Smooth muscle cell of the brain vasculature (primary cell): ENCODE measurements around the gene THSD4.
"Not testable (repeated sequence)": the region's sequence is repeated elsewhere in the genome, so short reads cannot be mapped to it uniquely, and the experiment has no call there.

ENCODE experiments used
- DNase-seq: peaks from one replicate; pipeline ENCODE4 v3.0.0-alpha.2; 2012; ENCODE audit warnings: low read depth, low spot score

The THSD4 gene

GRCh38 chr15:71256934-71257664 is 141.8 kb downstream of the THSD4 start:
- no peak for DNase-seq

GRCh38 chr15:71259866-71260265 is 144.6 kb downstream of the THSD4 start:
- DNase-seq: no peak

DNA sequence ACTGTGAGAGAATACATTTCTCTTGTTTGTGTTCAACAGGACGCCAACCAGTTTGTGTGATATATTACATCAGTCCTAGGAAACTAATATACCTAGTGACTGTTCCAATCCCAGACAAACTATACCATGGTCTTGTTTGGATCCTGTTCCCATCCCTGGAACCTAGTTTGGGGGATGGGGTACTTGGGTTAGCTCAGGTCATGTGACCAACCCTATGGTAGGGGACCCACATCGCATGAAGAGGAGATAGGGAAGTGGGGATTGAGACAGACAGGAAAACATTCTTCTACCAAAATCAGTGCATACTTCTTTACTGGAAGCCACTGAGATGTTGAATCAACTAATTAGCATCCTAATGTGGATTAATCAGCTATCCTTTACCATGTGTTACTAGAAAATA is 146.1 kb downstream of the THSD4 start:
- DNase-seq: no peak

DNA sequence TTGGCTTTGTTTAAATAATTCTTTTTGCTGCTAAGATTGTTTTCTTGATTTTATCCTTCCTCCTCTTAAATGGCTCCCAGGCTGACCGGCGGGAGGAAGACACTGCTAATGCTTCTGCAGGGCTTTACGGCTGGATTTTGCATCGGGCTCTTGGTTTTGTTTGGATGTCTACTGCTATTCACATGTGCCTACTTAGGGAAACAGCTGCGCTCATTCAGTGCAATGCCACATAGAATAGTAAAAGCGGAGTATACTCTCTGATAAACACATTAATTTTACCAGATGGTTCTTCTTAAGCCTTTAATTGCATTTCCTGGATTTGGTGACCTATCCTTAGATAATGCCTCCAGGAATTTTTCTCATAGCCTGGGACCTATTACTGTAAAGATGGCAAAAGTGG is 146.6 kb downstream of the THSD4 start:
- DNase-seq: no peak

DNA sequence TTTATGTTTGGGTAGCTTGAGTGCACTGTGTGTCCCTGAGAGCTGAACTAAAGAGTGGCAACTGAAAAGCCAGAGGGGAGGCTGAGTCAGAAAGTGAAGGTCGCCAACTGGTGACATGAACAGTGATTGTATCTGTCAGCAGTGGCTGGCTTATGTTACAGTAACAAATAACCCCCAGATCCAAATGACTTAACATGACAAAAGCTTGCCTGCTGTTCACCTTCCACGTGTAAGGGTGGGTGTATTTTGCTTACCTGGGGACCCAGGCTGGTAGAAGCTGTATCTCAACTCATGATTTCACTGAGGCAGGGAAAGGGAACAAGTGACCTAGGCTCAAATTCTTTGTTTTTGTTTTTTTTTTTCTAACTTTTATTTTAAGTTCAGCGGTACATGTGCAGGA is 147.3 kb downstream of the THSD4 start:
- no peak for DNase-seq

DNA sequence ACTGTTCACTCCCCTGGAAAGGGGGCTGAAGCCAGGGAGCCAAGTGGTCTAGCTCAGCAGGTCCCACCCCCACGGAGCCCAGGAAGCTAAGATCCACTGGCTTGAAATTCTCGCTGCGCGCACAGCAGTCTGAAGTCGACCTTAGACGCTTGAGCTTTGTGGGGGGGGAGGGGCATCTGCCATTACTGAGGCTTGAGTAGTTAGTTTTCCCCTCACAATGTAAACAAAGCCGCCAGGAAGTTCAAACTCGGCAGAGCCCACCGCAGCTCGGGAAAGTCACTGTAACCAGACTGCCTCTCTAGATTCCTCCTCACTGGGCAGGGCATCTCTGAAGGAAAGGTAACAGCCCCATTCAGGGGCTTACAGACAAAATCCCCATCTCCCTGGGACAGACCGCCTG is 150.3 kb downstream of the THSD4 start:
- DNase-seq: not testable (repeated sequence)

DNA sequence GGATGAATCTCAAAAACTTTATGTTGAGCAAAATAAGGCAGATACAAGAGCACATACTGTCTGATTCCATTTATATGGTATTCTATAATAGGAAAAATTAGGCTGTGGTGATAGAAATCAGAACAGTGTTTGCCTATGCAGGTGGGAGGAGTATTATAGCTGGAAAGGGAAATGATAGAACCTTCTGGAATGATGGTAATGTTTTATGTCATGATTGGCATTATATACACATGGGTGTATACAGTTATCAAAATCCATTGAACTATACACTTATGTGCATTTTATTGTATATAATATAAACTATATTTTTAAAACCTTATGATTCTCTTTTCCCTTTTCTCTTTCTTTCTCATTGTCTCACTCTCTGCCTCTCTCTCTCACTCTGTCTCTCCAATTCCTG is 156.1 kb downstream of the THSD4 start:
- DNase-seq: no peak

GRCh38 chr15:71272932-71273331 is 157.7 kb downstream of the THSD4 start:
- no peak for DNase-seq

GRCh38 chr15:71273731-71274447 is 158.6 kb downstream of the THSD4 start:
- DNase-seq: no peak

- DNase-seq: no peak
These were observed 159.2 kb downstream of the THSD4 start for GRCh38 chr15:71274448-71274798.

- DNase-seq: peak; percentile 83
These were observed 159.8 kb downstream of the THSD4 start for GRCh38 chr15:71275098-71275497.

- DNase-seq: no peak
These were observed 160.5 kb downstream of the THSD4 start for GRCh38 chr15:71275566-71276335.

GRCh38 chr15:71276336-71276665 is 161.0 kb downstream of the THSD4 start:
- DNase-seq: no peak

GRCh38 chr15:71278989-71279756 is 163.9 kb downstream of the THSD4 start:
- no peak for DNase-seq

DNA sequence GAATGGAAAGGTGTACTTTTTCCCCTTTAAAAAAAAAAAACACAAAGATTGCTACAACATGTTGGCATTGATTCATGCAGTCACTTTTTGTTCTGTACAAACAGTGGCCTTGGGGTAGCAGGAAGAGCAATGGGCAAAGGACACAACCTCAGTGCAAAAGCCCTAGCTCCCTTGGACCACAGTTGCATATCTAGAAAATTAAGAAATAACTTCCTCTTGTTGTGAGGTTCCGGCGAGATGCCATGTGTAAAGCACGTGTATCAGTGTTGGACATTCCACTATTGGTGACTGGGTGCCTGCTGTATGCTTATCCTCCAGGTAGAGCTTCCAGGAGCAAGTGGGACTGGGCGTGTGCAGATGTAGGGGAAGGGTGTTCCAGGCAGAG is 164.5 kb downstream of the THSD4 start:
- DNase-seq: no peak

DNA sequence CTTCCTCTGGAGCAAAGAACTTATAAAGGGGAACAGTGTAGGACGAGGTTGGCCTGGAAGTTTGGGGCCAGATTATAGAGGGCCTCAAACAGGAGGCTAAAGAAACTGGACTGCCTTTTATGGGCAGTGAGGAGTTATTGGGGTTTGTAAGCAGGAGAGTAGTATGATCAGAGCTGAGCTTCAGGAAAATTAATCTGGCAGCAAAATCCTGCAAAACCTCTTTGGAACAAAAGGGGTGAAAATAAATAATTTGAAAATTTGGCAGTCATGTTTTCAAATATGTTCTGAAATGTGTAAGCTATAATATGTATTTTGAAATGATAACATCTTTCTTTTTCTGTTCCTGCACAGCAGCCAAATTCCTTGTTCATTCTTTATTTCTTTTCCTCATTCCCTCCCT is 164.9 kb downstream of the THSD4 start:
- DNase-seq: no peak

DNA sequence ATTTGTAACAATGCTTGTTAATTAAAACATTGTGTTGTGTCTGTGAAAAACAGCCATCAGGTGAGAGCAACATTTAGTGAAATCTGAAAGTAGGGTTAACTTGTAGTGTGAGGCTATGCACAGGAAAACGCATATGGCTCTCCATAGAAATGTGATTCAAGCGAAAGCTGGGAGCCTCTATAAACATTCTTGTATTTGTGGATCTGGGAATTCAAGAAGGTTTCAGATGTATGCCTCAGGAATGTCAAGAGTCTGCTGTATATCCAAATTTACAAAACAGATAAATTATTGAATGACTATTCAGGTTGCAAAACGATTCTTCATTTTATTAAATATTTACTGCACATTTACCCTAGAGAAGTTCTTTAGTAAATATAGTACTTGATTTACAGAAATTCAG is 166.0 kb downstream of the THSD4 start:
- no peak for DNase-seq

DNA sequence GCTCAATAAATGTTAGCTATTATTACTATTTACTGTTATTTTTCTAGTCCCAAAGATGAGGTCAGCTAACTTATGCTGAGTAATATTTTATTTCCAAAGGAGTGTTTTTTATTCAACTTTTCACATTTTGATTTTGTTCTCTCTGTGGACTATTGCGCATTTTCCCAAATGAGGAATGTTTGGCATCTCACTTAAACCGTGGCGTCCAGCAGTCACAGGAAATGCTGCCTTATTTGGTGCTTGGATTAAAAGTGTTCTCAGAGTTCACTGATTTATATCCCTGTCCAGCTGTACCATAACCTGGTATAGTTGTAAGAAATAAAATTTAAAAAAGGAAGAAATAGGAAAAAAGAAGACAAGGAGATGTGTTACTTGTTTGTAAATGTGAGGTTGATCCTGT is 166.8 kb downstream of the THSD4 start:
- DNase-seq: no peak

DNA sequence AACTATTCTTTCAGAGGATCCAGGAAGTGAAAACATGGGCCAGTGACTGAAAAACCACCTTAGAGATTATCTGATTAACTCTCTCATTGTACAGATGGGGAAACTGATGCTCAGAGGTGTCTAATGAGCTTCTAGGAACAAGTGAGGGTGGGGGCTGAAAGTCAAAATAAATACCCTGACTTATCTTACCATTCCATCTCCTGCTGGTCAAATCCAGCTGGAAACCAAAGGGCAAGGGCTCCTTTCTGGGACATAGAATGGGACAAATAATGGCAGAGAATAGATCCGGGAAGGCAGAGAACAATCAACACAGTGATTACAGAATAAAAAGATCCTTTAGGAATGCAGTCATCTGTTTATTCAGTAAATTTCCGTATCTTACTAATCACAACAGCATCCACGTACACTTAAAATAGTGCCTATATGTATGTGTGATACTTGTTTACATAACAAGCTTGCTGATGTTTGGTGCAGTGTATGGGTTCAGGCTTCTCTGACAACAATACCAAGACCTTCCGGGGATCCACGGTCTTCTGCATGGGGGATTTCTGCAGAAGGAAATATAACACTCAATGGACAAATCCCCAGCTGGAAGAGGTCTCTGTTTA is 173.2 kb downstream of the THSD4 start:
- no peak for DNase-seq

GRCh38 chr15:71290002-71290401 is 174.7 kb downstream of the THSD4 start:
- no peak for DNase-seq

DNA sequence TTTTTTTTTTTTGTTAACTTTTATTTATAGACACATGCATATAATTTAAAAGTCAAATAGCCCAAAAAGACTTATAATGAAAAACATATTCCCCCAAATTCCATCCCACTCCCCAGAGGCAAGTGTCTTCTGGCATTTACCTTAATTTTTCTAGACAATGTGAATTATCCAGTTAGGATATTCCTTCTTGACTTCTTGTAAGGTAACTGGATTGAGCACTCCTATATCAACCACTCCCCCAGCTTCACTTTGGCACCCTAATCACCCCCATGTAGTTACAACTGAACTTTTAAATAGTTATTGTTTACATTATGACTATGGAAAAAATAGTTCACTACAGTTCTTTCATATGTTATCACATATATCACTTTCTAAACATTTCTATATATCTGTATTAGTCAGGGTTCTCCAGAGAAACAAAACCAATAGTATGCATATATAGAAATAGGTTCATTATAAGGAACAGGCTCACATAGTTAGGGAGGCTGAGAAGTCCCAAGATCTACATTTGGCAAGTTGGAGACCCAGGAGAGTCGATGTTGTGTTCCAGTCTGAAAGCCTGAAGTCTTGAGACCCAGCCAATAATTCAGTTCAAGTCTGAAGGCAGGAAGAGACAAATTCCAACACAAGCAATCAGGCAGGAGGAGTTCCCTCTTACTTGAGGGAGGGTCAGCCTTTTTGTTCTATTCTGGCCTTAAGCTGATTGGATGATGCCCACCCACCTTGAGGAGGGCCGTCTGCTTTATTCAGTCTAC is 175.8 kb downstream of the THSD4 start:
- DNase-seq: no peak
